ENCODE results near the gene EOLA2. TPM values are rescaled to one million over a fixed set of nuclear protein-coding genes. Genes with fewer than 3 reads are reported as not detected.

Gene EOLA2
- total RNA-seq: 16.7 and 21.4 TPM in 2 replicates

DNA sequence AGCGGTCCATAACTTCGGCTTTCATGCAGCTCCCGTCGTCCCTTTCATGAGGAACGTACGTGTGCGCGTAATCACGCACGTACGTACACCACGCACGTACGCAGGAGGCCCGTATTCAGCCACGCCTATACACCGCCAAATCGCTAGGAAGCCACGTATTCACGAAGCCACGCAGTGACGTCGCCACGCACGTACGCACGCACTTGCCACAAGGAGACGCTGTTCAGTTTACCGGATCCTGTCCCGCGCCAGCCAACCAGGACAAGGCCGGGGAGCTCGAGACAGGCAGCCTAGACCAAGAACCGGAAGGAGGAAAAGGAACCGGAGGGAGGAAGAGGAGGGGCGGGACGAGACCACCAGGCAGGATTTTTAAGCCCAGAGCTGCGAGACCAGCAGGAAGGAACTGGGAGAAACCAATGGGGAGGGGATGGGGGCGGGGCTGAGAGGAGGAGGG lies at the start of gene EOLA2:
Gene EOLA2 (minus strand): TSS at position 65 of the 454 bp plus-strand sequence. CDS start 4,617 bp downstream, outside the sequence.

DNA sequence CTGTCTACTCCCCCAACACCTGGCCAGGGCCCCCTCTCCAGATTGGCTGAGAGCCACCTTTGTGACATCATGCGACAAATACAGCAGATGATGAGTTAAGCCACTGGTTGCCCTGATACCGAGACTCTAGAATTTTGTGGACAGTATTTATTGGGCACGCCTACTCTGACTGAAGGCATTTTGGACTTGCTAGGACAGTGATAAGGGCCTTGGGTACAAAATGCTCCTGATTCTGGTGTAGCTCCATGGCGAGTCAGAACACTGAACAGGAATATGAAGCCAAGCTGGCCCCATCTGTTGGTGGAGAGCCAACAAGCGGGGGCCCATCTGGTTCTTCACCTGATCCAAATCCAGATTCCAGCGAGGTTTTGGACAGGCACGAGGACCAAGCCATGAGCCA lies 8.9 kb downstream of the EOLA2 start, which contains the start of gene HSFX4:
Gene HSFX4 (plus strand): TSS at position 174 of the 400 bp plus-strand sequence. CDS start 72 bp downstream, at position 246.

Other genes starting within 250 kb of the EOLA2 start
- gene MAGEA11, start 226.4 kb downstream of the EOLA2 start, total RNA-seq: not detected in 2 replicates
- gene HSFX1, start 164.4 kb downstream of the EOLA2 start, total RNA-seq: 0.12 and 0.60 TPM in 2 replicates
- gene MAGEA9, start 156.6 kb downstream of the EOLA2 start, total RNA-seq: not detected in 2 replicates
- not detected in 2 replicates for gene MAGEA8, start 57.3 kb downstream of the EOLA2 start, total RNA-seq
- gene HSFX4, start 8.9 kb downstream of the EOLA2 start, total RNA-seq: not detected in 2 replicates